Fibroblast of pulmonary artery (primary cell): ENCODE measurements around the gene ITIH3.

Source experiments
- DNase-seq: peaks from one replicate; pipeline ENCODE4 v3.0.0-alpha.2; 2010; ENCODE audit warnings: low read depth
- H3K4me3 ChIP-seq: replicated peaks from 2 replicates; pipeline ENCODE4 v1.5.1; 2011; ENCODE audit warnings: low read depth, mild to moderate bottlenecking, control low read depth, low read length, moderate library complexity
- TF ChIP-seq, protein P1 (sequence below): IDR thresholded peaks from 2 replicates; pipeline ENCODE4 v1.5.1; 2011; ENCODE audit warnings: mild to moderate bottlenecking, control low read depth, low read length, inconsistent platforms; ENCODE audit errors: missing control alignments

Gene ITIH3

DNA sequence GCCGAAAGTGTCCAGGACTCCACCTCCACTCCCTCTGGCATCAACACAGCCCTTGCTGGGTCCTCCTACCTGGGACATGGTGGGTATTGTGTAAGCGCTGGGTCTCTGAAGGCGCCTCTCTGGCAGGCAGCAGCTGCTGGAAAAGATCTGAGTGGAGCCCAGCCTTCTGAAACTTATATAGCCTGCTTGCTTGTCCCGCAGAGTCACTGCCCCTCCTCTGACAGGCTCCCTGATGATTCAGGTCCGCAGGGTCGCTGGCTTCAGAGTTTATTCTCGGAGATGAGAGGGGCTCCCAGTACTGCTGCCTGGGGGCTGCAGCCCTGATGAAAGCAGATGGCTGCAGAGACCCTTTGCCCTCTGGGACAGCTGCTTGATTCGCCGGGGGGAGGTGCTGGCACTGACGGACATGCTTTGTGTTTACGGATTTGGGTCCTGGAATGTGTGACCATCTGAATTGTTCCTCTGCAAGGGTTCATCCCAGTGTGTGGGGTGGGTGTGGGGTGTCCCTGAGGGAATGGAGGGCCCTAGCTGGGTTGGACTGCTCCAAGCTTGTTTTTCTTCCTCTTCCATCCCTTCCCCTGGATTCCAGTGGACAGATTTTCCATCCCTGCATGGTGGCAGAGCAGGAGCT lies 40.4 kb downstream of the ITIH3 start, which contains the start of gene MUSTN1:
MUSTN1 (minus strand) TSS at position 149 of the 631 bp plus-strand sequence; CDS start at position 78, 71 bp downstream.
- TF ChIP-seq, protein P1, sequence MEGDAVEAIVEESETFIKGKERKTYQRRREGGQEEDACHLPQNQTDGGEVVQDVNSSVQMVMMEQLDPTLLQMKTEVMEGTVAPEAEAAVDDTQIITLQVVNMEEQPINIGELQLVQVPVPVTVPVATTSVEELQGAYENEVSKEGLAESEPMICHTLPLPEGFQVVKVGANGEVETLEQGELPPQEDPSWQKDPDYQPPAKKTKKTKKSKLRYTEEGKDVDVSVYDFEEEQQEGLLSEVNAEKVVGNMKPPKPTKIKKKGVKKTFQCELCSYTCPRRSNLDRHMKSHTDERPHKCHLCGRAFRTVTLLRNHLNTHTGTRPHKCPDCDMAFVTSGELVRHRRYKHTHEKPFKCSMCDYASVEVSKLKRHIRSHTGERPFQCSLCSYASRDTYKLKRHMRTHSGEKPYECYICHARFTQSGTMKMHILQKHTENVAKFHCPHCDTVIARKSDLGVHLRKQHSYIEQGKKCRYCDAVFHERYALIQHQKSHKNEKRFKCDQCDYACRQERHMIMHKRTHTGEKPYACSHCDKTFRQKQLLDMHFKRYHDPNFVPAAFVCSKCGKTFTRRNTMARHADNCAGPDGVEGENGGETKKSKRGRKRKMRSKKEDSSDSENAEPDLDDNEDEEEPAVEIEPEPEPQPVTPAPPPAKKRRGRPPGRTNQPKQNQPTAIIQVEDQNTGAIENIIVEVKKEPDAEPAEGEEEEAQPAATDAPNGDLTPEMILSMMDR, result no peak
- H3K4me3 ChIP-seq, result no peak within 1 kb of the TSS
- peak; percentile 25 for DNase-seq

- no peak for DNase-seq
- H3K4me3 ChIP-seq, result no peak overlapping the region
These were observed 41.3 kb downstream of the ITIH3 start for GRCh38 chr3:52835766-52836470.

GRCh38 chr3:52836471-52836845 lies 41.9 kb downstream of the ITIH3 start:
- no peak for DNase-seq
- no peak overlapping the region for H3K4me3 ChIP-seq
- TF ChIP-seq, protein P1, result no peak

More at GRCh38 chr3:52835766-52836470, 41.3 kb downstream of the ITIH3 start:
- TF ChIP-seq, protein P1, result no peak

DNA sequence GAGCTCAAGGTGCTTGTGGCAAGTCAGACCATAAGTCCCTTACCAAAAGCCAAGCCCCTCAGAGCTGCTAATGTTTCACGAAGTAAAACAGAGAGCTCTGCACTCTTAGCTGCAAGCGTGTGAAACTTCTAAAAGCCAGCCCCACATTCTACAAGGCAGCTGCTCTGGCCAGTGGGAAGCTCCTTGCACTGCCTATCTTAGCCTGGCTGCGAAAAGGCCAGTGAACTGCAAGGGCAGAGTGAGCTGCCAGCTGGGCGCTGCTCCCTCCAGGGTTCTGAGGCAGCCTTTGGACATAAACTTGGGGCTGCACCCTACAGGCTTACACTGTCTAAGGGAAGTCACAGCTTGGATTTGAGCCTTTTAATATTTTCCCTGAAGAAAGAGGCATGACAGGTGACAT lies 42.4 kb downstream of the ITIH3 start:
- H3K4me3 ChIP-seq, result no peak overlapping the region
- DNase-seq, result no peak
- TF ChIP-seq, protein P1, result no peak

DNA sequence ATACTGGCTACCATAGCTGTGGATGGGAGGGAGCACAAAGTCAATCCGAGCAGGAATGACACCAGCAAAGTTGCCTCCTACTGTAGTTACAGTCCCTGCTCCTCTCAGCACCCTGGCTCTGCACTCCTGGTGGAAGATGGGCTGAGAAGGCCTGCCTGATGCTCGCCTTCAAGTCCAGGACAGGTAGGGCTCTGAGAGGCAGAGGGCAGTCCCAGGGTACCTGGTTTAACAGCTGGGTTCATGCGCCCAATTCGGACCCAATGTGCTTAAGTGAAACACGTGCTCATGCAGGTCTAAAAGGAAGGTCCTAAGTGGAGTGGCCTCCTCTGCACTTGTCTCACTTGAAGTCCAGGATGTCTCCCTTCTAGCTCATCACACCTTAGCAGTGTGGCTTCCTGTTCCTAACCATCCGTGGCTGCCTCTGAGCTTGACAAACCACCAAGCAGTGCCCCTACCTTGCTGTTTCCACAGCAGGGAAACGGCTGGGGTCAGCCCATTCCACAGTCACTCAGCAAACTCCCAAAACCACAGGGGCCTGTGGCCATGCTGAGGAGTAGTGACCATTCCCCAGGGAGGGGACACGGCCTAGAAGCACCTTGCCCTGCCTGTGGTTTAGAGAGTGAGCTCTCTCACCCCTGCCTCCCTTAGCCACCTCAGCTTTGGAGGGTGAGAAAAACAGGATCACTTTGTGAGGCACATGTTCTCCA lies 44.1 kb downstream of the ITIH3 start:
- no peak overlapping the region for H3K4me3 ChIP-seq
- TF ChIP-seq, protein P1, result no peak
- no peak for DNase-seq

GRCh38 chr3:52839268-52839575 lies 44.6 kb downstream of the ITIH3 start:
- no peak overlapping the region for H3K4me3 ChIP-seq
- TF ChIP-seq, protein P1, result no peak
- no peak for DNase-seq
